ENCODE measurements around the gene ABHD2. TPM values are rescaled to one million over a fixed set of nuclear protein-coding genes. Genes with fewer than 3 reads are reported as not detected.
A peak's percentile ranks its signal among the peaks of the same experiment; 100 is the strongest.

The ABHD2 gene
- total RNA-seq, 4 donors from 2014 or later, result 19.3 to 150 (median 64.5) TPM

DNA sequence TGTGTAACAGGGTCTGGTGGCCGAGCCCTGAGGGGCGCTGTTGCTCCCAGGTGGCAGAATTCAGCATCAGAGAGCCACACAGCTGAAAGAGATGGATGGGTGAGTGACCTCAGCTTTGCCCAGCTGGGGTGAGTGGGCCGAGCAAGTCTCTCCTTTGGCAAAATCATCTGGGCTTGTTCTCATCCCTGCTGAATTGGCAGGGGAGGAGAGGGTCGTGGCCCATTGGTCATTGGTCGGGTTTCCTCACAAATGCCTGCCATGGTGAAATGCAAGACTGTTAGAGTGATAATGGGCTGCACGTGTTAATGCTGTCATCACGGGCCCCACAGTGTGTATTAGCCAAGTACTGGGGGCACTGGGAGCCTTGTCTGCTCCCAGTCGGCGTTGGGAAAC, 15.9 kb downstream of the ABHD2 start:
- ATAC-seq (peak; percentile 71 to 79), DNase-seq (peak; percentile 90 to 96)
- H3K9me3 ChIP-seq, result no peaks in the 10 kb centered on the region
- no peaks in the 10 kb centered on the region for H3K27me3 ChIP-seq
- TF ChIP-seq, protein P1, sequence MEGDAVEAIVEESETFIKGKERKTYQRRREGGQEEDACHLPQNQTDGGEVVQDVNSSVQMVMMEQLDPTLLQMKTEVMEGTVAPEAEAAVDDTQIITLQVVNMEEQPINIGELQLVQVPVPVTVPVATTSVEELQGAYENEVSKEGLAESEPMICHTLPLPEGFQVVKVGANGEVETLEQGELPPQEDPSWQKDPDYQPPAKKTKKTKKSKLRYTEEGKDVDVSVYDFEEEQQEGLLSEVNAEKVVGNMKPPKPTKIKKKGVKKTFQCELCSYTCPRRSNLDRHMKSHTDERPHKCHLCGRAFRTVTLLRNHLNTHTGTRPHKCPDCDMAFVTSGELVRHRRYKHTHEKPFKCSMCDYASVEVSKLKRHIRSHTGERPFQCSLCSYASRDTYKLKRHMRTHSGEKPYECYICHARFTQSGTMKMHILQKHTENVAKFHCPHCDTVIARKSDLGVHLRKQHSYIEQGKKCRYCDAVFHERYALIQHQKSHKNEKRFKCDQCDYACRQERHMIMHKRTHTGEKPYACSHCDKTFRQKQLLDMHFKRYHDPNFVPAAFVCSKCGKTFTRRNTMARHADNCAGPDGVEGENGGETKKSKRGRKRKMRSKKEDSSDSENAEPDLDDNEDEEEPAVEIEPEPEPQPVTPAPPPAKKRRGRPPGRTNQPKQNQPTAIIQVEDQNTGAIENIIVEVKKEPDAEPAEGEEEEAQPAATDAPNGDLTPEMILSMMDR (IDR thresholded peaks at IDR 0.05 in 4 of 5, conservative IDR thresholded peaks at IDR 0.05 in 1 of 5), result peak in 1 of 5 experiments; percentile 1
- no peak for TF ChIP-seq POLR2A (IDR thresholded peaks at IDR 0.05)
- H3K36me3 ChIP-seq, result no peaks in the 10 kb centered on the region
- peak overlapping the region; percentile 72 to 99 (median 94) for H3K27ac ChIP-seq
- H3K4me3 ChIP-seq, result peak overlapping the region in 1 of 4 donors; percentile 9
- in situ Hi-C loops (cut with MboI; ENCODE audit: low sequenced_read_pairs in 4 of 4), result no loop called here
- intact Hi-C loops (cut with DNase I; ENCODE audit: low total_unique reads), result loop anchor here (5.0 kb wide), 1 partner anchor 63 kb away; no protein-coding TSS in a partner anchor
- H3K4me1 ChIP-seq, result peaks cover 50 to 91% of the 10 kb centered on the region in 2 donors

DNA sequence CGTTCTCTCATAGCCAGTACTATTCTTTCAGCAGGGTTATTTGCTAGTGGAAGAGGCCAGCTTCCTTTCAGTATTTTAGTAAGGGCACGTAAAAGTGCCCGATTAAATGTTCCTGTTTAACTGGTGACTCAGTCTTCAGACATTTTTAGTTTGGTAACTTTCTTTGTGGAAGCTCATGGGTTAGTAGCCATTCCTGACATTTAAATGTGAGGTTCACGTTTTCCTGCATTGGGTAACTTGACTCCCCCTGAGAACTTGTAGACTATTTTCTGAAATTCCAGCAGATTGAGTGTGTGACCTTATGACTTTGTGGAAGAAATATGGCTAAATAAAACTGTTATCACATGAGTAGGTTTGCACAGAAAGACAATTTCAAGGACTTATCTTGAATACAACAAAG, 16.9 kb downstream of the ABHD2 start:
- intact Hi-C loops (cut with DNase I; ENCODE audit: low total_unique reads), result no loop called here
- DNase-seq (no peak), ATAC-seq (peak; percentile 21 to 45)
- TF ChIP-seq, protein P1 (IDR thresholded peaks at IDR 0.05 in 4 of 5, conservative IDR thresholded peaks at IDR 0.05 in 1 of 5), result no peak
- no peaks in the 10 kb centered on the region for H3K27me3 ChIP-seq
- in situ Hi-C loops (cut with MboI; ENCODE audit: low sequenced_read_pairs in 4 of 4), result no loop called here
- H3K27ac ChIP-seq, result peak overlapping the region; percentile 72 to 99 (median 94)
- H3K36me3 ChIP-seq, result no peaks in the 10 kb centered on the region
- H3K4me1 ChIP-seq, result peaks cover 50 to 91% of the 10 kb centered on the region in 2 donors
- H3K4me3 ChIP-seq, result peak overlapping the region in 2 of 4 donors; percentile 9 to 17
- no peaks in the 10 kb centered on the region for H3K9me3 ChIP-seq

DNA sequence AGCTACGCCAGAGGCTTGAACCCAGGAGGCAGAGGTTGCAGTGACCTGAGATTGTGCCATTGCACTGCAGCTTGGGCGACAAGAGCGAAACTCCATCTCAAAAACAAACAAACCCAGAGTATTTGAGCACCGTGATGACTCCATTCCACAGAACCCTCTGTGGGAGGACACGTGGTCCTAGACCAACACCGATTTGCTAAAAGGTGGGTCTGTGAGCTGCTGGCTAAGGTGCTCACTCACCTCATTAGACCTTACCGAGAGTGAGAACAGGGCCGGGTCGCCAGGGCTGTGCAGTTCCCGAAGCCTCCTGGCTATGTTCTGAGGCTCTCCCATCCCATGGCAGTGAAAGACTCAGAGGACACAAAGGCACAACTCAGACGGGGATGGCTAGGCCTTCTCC, 17.9 kb downstream of the ABHD2 start:
- DNase-seq (no peak), ATAC-seq (no peak)
- no peaks in the 10 kb centered on the region for H3K9me3 ChIP-seq
- in situ Hi-C loops (cut with MboI; ENCODE audit: low sequenced_read_pairs in 4 of 4) (no loop called here), intact Hi-C loops (cut with DNase I; ENCODE audit: low total_unique reads) (no loop called here)
- no peak overlapping the region for H3K4me3 ChIP-seq
- H3K27ac ChIP-seq, result peak overlapping the region in 3 of 4 donors; percentile 90 to 99 (median 97)
- H3K27me3 ChIP-seq, result no peaks in the 10 kb centered on the region
- H3K36me3 ChIP-seq, result no peaks in the 10 kb centered on the region
- TF ChIP-seq, protein P1 (IDR thresholded peaks at IDR 0.05 in 4 of 5, conservative IDR thresholded peaks at IDR 0.05 in 1 of 5), result no peak
- TF ChIP-seq POLR2A (IDR thresholded peaks at IDR 0.05), result no peak
- H3K4me1 ChIP-seq, result peaks cover 45 to 82% of the 10 kb centered on the region in 2 donors

DNA sequence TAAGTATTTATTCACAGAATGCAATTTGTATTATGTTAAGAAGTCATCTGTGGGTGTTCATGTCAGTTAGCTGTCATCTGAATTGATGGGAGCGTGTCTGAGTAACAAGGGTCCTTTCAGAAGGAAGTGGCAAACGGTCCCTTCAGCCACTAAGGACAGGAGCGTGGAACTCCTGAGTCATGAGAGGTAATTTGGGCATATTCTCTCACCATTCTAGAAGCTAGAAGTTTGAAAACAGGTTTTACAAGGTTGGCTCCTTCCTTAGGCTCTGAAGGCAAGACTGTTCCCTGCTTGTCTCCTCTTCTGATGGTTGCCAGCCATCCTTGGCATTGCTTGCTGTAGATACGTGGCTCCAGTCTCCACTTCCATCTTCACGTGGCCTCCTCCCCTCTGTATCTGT, 19.7 kb downstream of the ABHD2 start:
- in situ Hi-C loops (cut with MboI; ENCODE audit: low sequenced_read_pairs in 4 of 4), result no loop called here
- peaks cover 32 to 81% of the 10 kb centered on the region in 2 donors for H3K4me1 ChIP-seq
- intact Hi-C loops (cut with DNase I; ENCODE audit: low total_unique reads), result no loop called here
- DNase-seq, result no peak
- peak in 1 of 2 donors; percentile 16 for ATAC-seq
- no peaks in the 10 kb centered on the region for H3K9me3 ChIP-seq
- no peak overlapping the region for H3K4me3 ChIP-seq
- H3K27me3 ChIP-seq, result no peaks in the 10 kb centered on the region
- no peaks in the 10 kb centered on the region for H3K36me3 ChIP-seq
- TF ChIP-seq, protein P1 (IDR thresholded peaks at IDR 0.05 in 4 of 5, conservative IDR thresholded peaks at IDR 0.05 in 1 of 5), result no peak
- no peak for TF ChIP-seq POLR2A (IDR thresholded peaks at IDR 0.05)
- H3K27ac ChIP-seq, result peak overlapping the region; percentile 53 to 99 (median 94)

DNA sequence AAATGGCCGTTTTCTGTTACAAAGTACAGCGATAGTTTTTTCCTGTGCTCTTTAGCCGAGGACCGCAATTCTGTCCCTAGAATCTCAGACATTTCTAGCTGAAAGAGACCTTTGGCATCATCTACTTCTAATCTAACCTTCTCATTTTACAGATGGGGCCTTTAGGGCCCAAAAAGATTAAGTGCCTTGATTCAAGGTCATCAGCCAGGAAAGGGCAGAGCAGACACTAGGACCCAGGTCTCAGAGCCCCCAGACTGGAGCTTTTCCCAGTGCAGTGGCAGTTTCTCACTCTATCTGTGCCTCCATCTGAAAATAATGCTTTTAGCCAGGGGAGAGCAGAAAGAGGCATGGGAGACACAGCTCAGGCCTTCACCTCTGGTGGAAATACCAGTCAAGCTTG, 20.6 kb downstream of the ABHD2 start:
- TF ChIP-seq, protein P1 (IDR thresholded peaks at IDR 0.05 in 4 of 5, conservative IDR thresholded peaks at IDR 0.05 in 1 of 5), result no peak
- TF ChIP-seq POLR2A (IDR thresholded peaks at IDR 0.05), result no peak
- no peak for DNase-seq
- Histone ChIP-seq H3K27me3 (no peaks in the 10 kb centered on the region), H3K9me3 (no peaks in the 10 kb centered on the region), H3K4me3 (no peak overlapping the region), H3K4me1 (peaks cover 27 to 78% of the 10 kb centered on the region in 2 donors), H3K36me3 (no peaks in the 10 kb centered on the region), H3K27ac (peak overlapping the region; percentile 45 to 99 (median 94))
- intact Hi-C loops (cut with DNase I; ENCODE audit: low total_unique reads), result no loop called here
- in situ Hi-C loops (cut with MboI; ENCODE audit: low sequenced_read_pairs in 4 of 4), result no loop called here
- ATAC-seq, result no peak

Data from gastrocnemius medialis (tissue), 4 donors.